Measurements from ENCODE around the gene VWA1. TPM values are rescaled to one million over a fixed set of nuclear protein-coding genes. Genes with fewer than 3 reads are reported as not detected.
"Not testable (repeated sequence)": the region's sequence is repeated elsewhere in the genome, so short reads cannot be mapped to it uniquely, and the experiment has no call there.

VWA1 gene
- polyA plus RNA-seq, 1 donor (not counting 4 experiments of a cell fraction or from before 2014, with no cell fraction given), result 6.5 TPM

DNA sequence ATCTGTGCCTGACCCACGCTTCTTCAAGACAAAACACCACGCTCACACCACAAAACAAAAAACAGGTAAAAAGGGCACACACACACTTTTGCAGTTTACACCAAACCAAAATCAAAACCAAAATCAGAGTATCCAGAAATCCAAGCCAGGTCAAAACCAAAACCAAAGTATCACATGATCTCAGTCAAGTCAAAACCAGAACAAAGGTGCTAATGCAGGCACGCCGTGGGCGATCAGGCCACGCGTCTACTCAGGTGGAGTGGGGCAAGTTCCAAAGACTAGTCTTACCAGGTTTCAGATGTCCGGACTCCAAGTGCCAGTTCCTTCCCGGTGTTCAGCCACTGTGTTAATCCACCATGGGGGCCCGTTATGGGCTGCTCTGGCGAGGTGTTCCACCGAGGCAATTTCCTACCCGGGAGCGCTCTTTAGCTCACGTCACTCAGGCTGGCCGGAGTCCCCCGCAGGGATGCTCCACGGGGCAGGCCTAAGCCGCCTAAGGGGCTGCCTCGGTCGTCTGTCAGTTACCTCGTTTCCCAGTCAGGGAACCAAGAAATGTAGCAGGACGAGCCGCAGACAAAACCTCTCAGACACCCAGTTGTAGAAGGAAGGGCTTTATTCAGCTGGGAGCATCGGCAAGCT lies 17.5 kb upstream of the VWA1 start:
- peak overlapping the region; percentile 25 for H3K4me2 ChIP-seq (ENCODE audit: control insufficient read depth, extremely low read depth, insufficient read depth, low read depth, low read length)
- not testable (repeated sequence) for H3K9me1 ChIP-seq (ENCODE audit: control insufficient read depth, extremely low read depth, insufficient read depth, low read length)
- peaks cover 29% of the 10 kb centered on the region for H3K4me1 ChIP-seq (ENCODE audit: control insufficient read depth, extremely low read depth, insufficient read depth, low read length)

GRCh38 chr1:1418464-1419362 lies 16.8 kb upstream of the VWA1 start:
- Histone ChIP-seq H3K9ac (ENCODE audit: control insufficient read depth, extremely low read depth, insufficient read depth, low read length) (peak overlapping the region; percentile 4), H3K4me2 (ENCODE audit: control insufficient read depth, extremely low read depth, insufficient read depth, low read depth, low read length) (peak overlapping the region; percentile 54), H3K79me2 (ENCODE audit: control insufficient read depth, insufficient read depth, low read length) (no peaks in the 10 kb centered on the region), H3K9me3 (ENCODE audit: control insufficient read depth, low read depth, low read length) (no peaks in the 10 kb centered on the region), H3K4me1 (ENCODE audit: control insufficient read depth, extremely low read depth, insufficient read depth, low read length) (peaks cover 34% of the 10 kb centered on the region), H3K27ac (ENCODE audit: control insufficient read depth, insufficient read depth, low read length) (no peak overlapping the region), H4K20me1 (ENCODE audit: control insufficient read depth, extremely low read depth, insufficient read depth, low read length) (no peaks in the 10 kb centered on the region), H2AFZ (ENCODE audit: control insufficient read depth, low read length) (peak overlapping the region; percentile 19), H3K9me1 (ENCODE audit: control insufficient read depth, extremely low read depth, insufficient read depth, low read length) (no peaks in the 10 kb centered on the region), H3K27me3 (ENCODE audit: control insufficient read depth, extremely low read depth, insufficient read depth, low read length) (no peaks in the 10 kb centered on the region), H3K36me3 (ENCODE audit: control insufficient read depth in 2 of 2, extremely low read depth in 1 of 2, insufficient read depth in 2 of 2, low read length in 2 of 2) (no peaks in the 10 kb centered on the region), H3K4me3 (ENCODE audit: control insufficient read depth in 2 of 3, extremely low read depth in 1 of 3, insufficient read depth in 2 of 3, low read depth in 1 of 3, low read length in 3 of 3) (no peak overlapping the region)
- no peak for FAIRE-seq
- DNase-seq (ENCODE audit: low read depth, low spot score), result no peak
- TF ChIP-seq, protein P1, sequence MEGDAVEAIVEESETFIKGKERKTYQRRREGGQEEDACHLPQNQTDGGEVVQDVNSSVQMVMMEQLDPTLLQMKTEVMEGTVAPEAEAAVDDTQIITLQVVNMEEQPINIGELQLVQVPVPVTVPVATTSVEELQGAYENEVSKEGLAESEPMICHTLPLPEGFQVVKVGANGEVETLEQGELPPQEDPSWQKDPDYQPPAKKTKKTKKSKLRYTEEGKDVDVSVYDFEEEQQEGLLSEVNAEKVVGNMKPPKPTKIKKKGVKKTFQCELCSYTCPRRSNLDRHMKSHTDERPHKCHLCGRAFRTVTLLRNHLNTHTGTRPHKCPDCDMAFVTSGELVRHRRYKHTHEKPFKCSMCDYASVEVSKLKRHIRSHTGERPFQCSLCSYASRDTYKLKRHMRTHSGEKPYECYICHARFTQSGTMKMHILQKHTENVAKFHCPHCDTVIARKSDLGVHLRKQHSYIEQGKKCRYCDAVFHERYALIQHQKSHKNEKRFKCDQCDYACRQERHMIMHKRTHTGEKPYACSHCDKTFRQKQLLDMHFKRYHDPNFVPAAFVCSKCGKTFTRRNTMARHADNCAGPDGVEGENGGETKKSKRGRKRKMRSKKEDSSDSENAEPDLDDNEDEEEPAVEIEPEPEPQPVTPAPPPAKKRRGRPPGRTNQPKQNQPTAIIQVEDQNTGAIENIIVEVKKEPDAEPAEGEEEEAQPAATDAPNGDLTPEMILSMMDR (optimal IDR thresholded peaks at IDR 0.05 in 1 of 3, IDR thresholded peaks at IDR 0.05 in 1 of 3, conservative IDR thresholded peaks at IDR 0.05 in 1 of 3; ENCODE audit: extremely low read depth in 1 of 3, insufficient read depth in 2 of 3, low read length in 3 of 3), result no peak
- TF ChIP-seq EZH2 (IDR thresholded peaks at IDR 0.05; ENCODE audit: low read length), result no peak
- dilution Hi-C loops (cut with MboI; ENCODE audit: extremely low pct_ligation_motif_present, low sequenced_read_pairs), result no loop called here

More for the DNA sequence above, 17.5 kb upstream of the VWA1 start:
- H3K27ac ChIP-seq (ENCODE audit: control insufficient read depth, insufficient read depth, low read length); DNase-seq (ENCODE audit: low read depth, low spot score); H3K9me3 ChIP-seq (ENCODE audit: control insufficient read depth, low read depth, low read length); H3K36me3 ChIP-seq (ENCODE audit: control insufficient read depth in 2 of 2, extremely low read depth in 1 of 2, insufficient read depth in 2 of 2, low read length in 2 of 2); dilution Hi-C loops (cut with MboI; ENCODE audit: extremely low pct_ligation_motif_present, low sequenced_read_pairs); H4K20me1 ChIP-seq (ENCODE audit: control insufficient read depth, extremely low read depth, insufficient read depth, low read length); H3K4me3 ChIP-seq (ENCODE audit: control insufficient read depth in 2 of 3, extremely low read depth in 1 of 3, insufficient read depth in 2 of 3, low read depth in 1 of 3, low read length in 3 of 3); H3K79me2 ChIP-seq (ENCODE audit: control insufficient read depth, insufficient read depth, low read length); FAIRE-seq; H3K27me3 ChIP-seq (ENCODE audit: control insufficient read depth, extremely low read depth, insufficient read depth, low read length): not testable (repeated sequence)
- H2AFZ ChIP-seq (ENCODE audit: control insufficient read depth, low read length), result peak overlapping the region; percentile 40
- peak overlapping the region; percentile 4 for H3K9ac ChIP-seq (ENCODE audit: control insufficient read depth, extremely low read depth, insufficient read depth, low read length)
